Measurements from ENCODE around the gene HUS1B.

Gene HUS1B

GRCh38 chr6:620950-621349 lies 36.0 kb downstream of the HUS1B start:
- DNase-seq, result no peak

GRCh38 chr6:620166-620565 lies 36.7 kb downstream of the HUS1B start:
- DNase-seq, result no peak

GRCh38 chr6:617456-618100 lies 39.3 kb downstream of the HUS1B start:
- DNase-seq, result peak; percentile 5

GRCh38 chr6:613981-614380 lies 42.9 kb downstream of the HUS1B start:
- DNase-seq, result no peak

- DNase-seq, result no peak
Observed at GRCh38 chr6:611928-612327, 45.0 kb downstream of the HUS1B start.

GRCh38 chr6:610882-611281 lies 46.0 kb downstream of the HUS1B start:
- DNase-seq, result no peak

GRCh38 chr6:609905-610304 lies 47.0 kb downstream of the HUS1B start:
- DNase-seq, result no peak

GRCh38 chr6:606829-607379 lies 50.0 kb downstream of the HUS1B start:
- no peak for DNase-seq
